Ascending aorta (tissue), 2 donors: Measurements from ENCODE around the gene DDX25. TPM values are rescaled to one million over a fixed set of nuclear protein-coding genes. Genes with fewer than 3 reads are reported as not detected.

Experiments used
- DNase-seq, 2 donors: peaks; one replicate each; pipeline ENCODE4 v3.0.0-alpha.2; 2019; ENCODE audit warnings: low spot score in 2 of 2
- H3K27ac ChIP-seq, 2 donors: fragments of 200-600 bp; sonication (generic); one replicate each; pipeline ENCODE4 v1.5.1; 2016 to 2017; ENCODE audit warnings: mild to moderate bottlenecking in 1 of 2
- H3K27me3 ChIP-seq: fragments of 200-600 bp; sonication (generic); one replicate; pipeline ENCODE4 v1.5.1; 2017
- H3K36me3 ChIP-seq, 2 donors: fragments of 200-600 bp; sonication (generic); one replicate each; pipeline ENCODE4 v1.5.1; 2016
- H3K4me1 ChIP-seq, 2 donors: fragments of 200-600 bp; sonication (generic); one replicate each; pipeline ENCODE4 v1.5.1; 2016 to 2017; ENCODE audit warnings: mild to moderate bottlenecking in 1 of 2
- H3K4me3 ChIP-seq, 2 donors: fragments of 200-600 bp; sonication (generic); one replicate each; pipeline ENCODE4 v1.5.1; 2016 to 2017; ENCODE audit warnings: mild to moderate bottlenecking in 1 of 2
- H3K9me3 ChIP-seq, 2 donors: fragments of 200-600 bp; sonication (generic); one replicate each; pipeline ENCODE4 v1.5.1; 2016
- CTCF ChIP-seq, 3 experiments: fragments of 200-600 bp in 2 of 3; fragments of 450-650 bp in 1 of 3; sonication (generic) in 2 of 3; IDR thresholded peaks; one replicate each; pipeline ENCODE4 v1.5.1; 2016 to 2019; ENCODE audit warnings: antibody characterized with exemption in 3 of 3, mild to moderate bottlenecking in 1 of 3, moderate library complexity in 1 of 3
- intact Hi-C: fragments of 100-400 bp; cut with DNase I; formaldehyde crosslinking; loops from one replicate; pipeline ENCODE4 v1.15.1; 2023
- total RNA-seq: library from RNA; depleted of rRNA; stranded (reverse); fragments of >200 nt; gene quantifications from one replicate; pipeline ENCODE4 v1.1.0, GENCODE V29; 2016

Gene DDX25
- total RNA-seq, 1 donor from 2014 or later: not detected

- intact Hi-C loops: no loop called here
- no peak for DNase-seq
- no peaks in the 10 kb centered on the region for H3K27me3 ChIP-seq
- H3K36me3 ChIP-seq: peaks cover 0 to 9% of the 10 kb centered on the region in 2 donors
- no peaks in the 10 kb centered on the region for H3K4me1 ChIP-seq
- TF ChIP-seq CTCF (IDR thresholded peaks at IDR 0.05): no peak
- no peak overlapping the region for H3K4me3 ChIP-seq
- peaks cover 0 to 1% of the 10 kb centered on the region in 2 donors for H3K9me3 ChIP-seq
- H3K27ac ChIP-seq: no peak overlapping the region
Observed at GRCh38 chr11:125957618-125958332, 53.5 kb downstream of the DDX25 start.

DNA sequence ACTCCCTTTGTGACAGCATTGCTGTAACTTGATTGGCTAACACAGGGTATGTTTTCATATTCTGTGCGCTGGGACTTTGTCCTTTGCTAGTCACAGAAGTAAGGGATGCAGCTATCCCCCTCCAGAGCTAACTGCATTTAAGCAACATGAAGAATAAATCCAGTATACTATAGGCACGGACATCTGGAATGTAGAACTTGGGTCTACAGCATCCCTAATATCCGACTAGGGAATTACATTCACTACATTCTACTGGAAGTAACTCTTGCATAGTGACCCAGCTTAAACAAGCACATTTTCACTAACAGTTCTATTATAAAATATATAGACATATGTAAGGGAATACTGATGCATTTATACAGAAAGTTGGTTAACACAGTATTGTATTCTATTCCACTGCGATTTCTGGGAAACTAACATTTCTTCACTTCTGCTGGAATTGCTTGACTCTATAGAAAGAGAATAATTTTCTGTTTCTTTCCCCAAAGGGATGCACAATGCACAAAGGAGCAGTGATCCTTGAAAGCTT is 54.6 kb downstream of the DDX25 start:
- Histone ChIP-seq H3K4me1 (no peaks in the 10 kb centered on the region), H3K27me3 (no peaks in the 10 kb centered on the region), H3K9me3 (peaks cover 0 to 8% of the 10 kb centered on the region in 2 donors), H3K36me3 (peaks cover 0 to 9% of the 10 kb centered on the region in 2 donors), H3K4me3 (no peak overlapping the region), H3K27ac (no peak overlapping the region)
- DNase-seq: no peak
- TF ChIP-seq CTCF (IDR thresholded peaks at IDR 0.05): no peak
- intact Hi-C loops: no loop called here

DNA sequence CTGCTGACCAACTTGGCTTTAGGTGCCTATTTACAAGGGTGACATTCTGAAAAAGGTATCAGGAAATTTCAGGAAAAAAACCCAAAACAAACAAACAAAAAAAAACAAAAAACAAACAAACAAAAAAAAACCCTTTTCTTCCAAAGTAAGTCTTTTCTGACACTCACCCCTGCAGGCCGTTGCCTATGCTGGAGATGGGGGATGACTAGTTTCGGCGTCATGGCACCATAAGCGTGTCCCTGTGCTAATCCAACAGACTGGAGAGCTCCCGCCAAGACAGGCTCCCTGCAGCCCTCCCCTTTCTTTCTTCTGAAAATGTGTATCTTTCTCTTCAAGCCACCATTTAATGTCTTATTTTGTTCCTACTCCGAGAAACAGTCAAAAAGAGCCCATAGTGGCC is 55.2 kb downstream of the DDX25 start:
- H3K4me1 ChIP-seq: no peaks in the 10 kb centered on the region
- H3K27ac ChIP-seq: no peak overlapping the region
- intact Hi-C loops: no loop called here
- no peaks in the 10 kb centered on the region for H3K27me3 ChIP-seq
- H3K9me3 ChIP-seq: peaks cover 0 to 8% of the 10 kb centered on the region in 2 donors
- TF ChIP-seq CTCF (IDR thresholded peaks at IDR 0.05): no peak
- no peak overlapping the region for H3K4me3 ChIP-seq
- DNase-seq: no peak
- peaks cover 0 to 9% of the 10 kb centered on the region in 2 donors for H3K36me3 ChIP-seq

- no peak for TF ChIP-seq CTCF (IDR thresholded peaks at IDR 0.05)
- no peaks in the 10 kb centered on the region for H3K27me3 ChIP-seq
- H3K36me3 ChIP-seq: peaks cover 0 to 9% of the 10 kb centered on the region in 2 donors
- no peak overlapping the region for H3K4me3 ChIP-seq
- DNase-seq: no peak
- peaks cover 0 to 8% of the 10 kb centered on the region in 2 donors for H3K9me3 ChIP-seq
- no peaks in the 10 kb centered on the region for H3K4me1 ChIP-seq
- no peak overlapping the region for H3K27ac ChIP-seq
- intact Hi-C loops: no loop called here
Observed at GRCh38 chr11:125959931-125960330, 55.6 kb downstream of the DDX25 start.

GRCh38 chr11:125960771-125961170 is 56.5 kb downstream of the DDX25 start:
- H3K9me3 ChIP-seq: peaks cover 0 to 8% of the 10 kb centered on the region in 2 donors
- H3K4me3 ChIP-seq: no peak overlapping the region
- no peak for TF ChIP-seq CTCF (IDR thresholded peaks at IDR 0.05)
- H3K36me3 ChIP-seq: peaks cover 0 to 9% of the 10 kb centered on the region in 2 donors
- H3K27me3 ChIP-seq: no peaks in the 10 kb centered on the region
- no peak for DNase-seq
- intact Hi-C loops: no loop called here
- H3K4me1 ChIP-seq: no peaks in the 10 kb centered on the region
- no peak overlapping the region for H3K27ac ChIP-seq
